ENCODE data around the gene ASCC1.
"Not testable (repeated sequence)": the region's sequence is repeated elsewhere in the genome, so short reads cannot be mapped to it uniquely, and the experiment has no call there.

Gene ASCC1

GRCh38 chr10:72123616-72124015 is 92.5 kb downstream of the ASCC1 start:
- no peak for DNase-seq

GRCh38 chr10:72122221-72122620 is 93.9 kb downstream of the ASCC1 start:
- no peak for DNase-seq

GRCh38 chr10:72121389-72121788 is 94.7 kb downstream of the ASCC1 start:
- no peak for DNase-seq

- no peak for DNase-seq
Observed at GRCh38 chr10:72116372-72116771, 99.7 kb downstream of the ASCC1 start.

GRCh38 chr10:72114706-72115450 is 101.2 kb downstream of the ASCC1 start:
- no peak for DNase-seq

- DNase-seq = no peak
Observed at GRCh38 chr10:72110673-72111401, 105.2 kb downstream of the ASCC1 start.

- DNase-seq = no peak
Observed at GRCh38 chr10:72109636-72110157, 106.4 kb downstream of the ASCC1 start.

GRCh38 chr10:72108830-72109635 is 107.0 kb downstream of the ASCC1 start:
- DNase-seq = no peak

- not testable (repeated sequence) for DNase-seq
Observed at GRCh38 chr10:72108004-72108370, 108.1 kb downstream of the ASCC1 start.

GRCh38 chr10:72107325-72108003 is 108.6 kb downstream of the ASCC1 start:
- DNase-seq = no peak

GRCh38 chr10:72106896-72107295 is 109.2 kb downstream of the ASCC1 start:
- no peak for DNase-seq

GRCh38 chr10:72106154-72106849 is 109.8 kb downstream of the ASCC1 start:
- DNase-seq = no peak

GRCh38 chr10:72105710-72106109 is 110.4 kb downstream of the ASCC1 start:
- no peak for DNase-seq

GRCh38 chr10:72105098-72105475 is 111.0 kb downstream of the ASCC1 start:
- DNase-seq = no peak

GRCh38 chr10:72104472-72105097 is 111.5 kb downstream of the ASCC1 start:
- DNase-seq = no peak

- DNase-seq = no peak
Observed at GRCh38 chr10:72099600-72099921, 116.5 kb downstream of the ASCC1 start.

GRCh38 chr10:72098836-72099599 is 117.1 kb downstream of the ASCC1 start:
- no peak for DNase-seq

GRCh38 chr10:72098301-72098835 is 117.7 kb downstream of the ASCC1 start:
- no peak for DNase-seq

- no peak for DNase-seq
Observed at GRCh38 chr10:72097448-72098300, 118.4 kb downstream of the ASCC1 start.
